Thyroid gland (tissue), 4 donors: ENCODE measurements around the gene PEX14.

Source experiments
- CTCF ChIP-seq, 6 experiments: fragments of 200-600 bp in 3 of 6; fragments of 450-650 bp in 3 of 6; sonication (generic) in 3 of 6; IDR thresholded peaks; one replicate each; pipeline ENCODE4 v1.5.1; 2016 to 2019; ENCODE audit warnings: antibody characterized with exemption in 6 of 6, mild to moderate bottlenecking in 2 of 6, inconsistent platforms in 1 of 6, moderate library complexity in 1 of 6
- POLR2A ChIP-seq, 2 donors: fragments of 450-650 bp; IDR thresholded peaks; one replicate each; pipeline ENCODE4 v1.6.1; 2017; ENCODE audit warnings: antibody characterized with exemption in 2 of 2, mild to moderate bottlenecking in 2 of 2, moderate library complexity in 1 of 2

GRCh38 chr1:10624256-10625050 is 149.7 kb downstream of the PEX14 start:
- no peak for TF ChIP-seq CTCF (IDR thresholded peaks at IDR 0.05)
- no peak for TF ChIP-seq POLR2A (IDR thresholded peaks at IDR 0.05)
